Chondrocyte (in vitro differentiated cells): ENCODE measurements around the gene CD19. TPM values are rescaled to one million over a fixed set of nuclear protein-coding genes. Genes with fewer than 3 reads are reported as not detected.

Experiments
- DNase-seq: peaks from one replicate; pipeline ENCODE4 v3.0.0; 2021; ENCODE audit warnings: mixed read lengths, low spot score
- H3K27ac Mint-ChIP-seq: one replicate; pipeline ENCODE4 v1.8.0; 2021; ENCODE audit warnings: mild to moderate bottlenecking, moderate library complexity, mixed read lengths; ENCODE audit not compliant: unreplicated experiment
- H3K27me3 Mint-ChIP-seq: 2 replicates; pipeline ENCODE4 v1.8.0; 2021; ENCODE audit warnings: low read depth, mixed read lengths
- H3K36me3 Mint-ChIP-seq: 2 replicates; pipeline ENCODE4 v1.8.0; 2021; ENCODE audit warnings: low read depth, mixed read lengths
- H3K4me1 Mint-ChIP-seq: 2 replicates; pipeline ENCODE4 v1.8.0; 2021; ENCODE audit warnings: low read depth, mild to moderate bottlenecking, mixed read lengths
- H3K4me3 Mint-ChIP-seq: one replicate; pipeline ENCODE4 v1.8.0; 2021; ENCODE audit warnings: mild to moderate bottlenecking, moderate library complexity, mixed read lengths; ENCODE audit not compliant: unreplicated experiment
- H3K9me3 Mint-ChIP-seq: 2 replicates; pipeline ENCODE4 v1.8.0; 2021; ENCODE audit warnings: low read depth, mixed read lengths
- CTCF ChIP-seq: fragments of 200-600 bp; sonication (generic); IDR thresholded peaks from 2 replicates; pipeline ENCODE4 v1.5.0; 2021; ENCODE audit warnings: antibody characterized with exemption, mild to moderate bottlenecking, moderate library complexity
- total RNA-seq: library from RNA; stranded (reverse); gene quantifications from 3 replicates; pipeline ENCODE4 v1.2.1, GENCODE V29; 2021

Gene CD19
- total RNA-seq, 1 donor from 2014 or later, result not detected

GRCh38 chr16:28903344-28904042 is 28.3 kb upstream of the CD19 start:
- no peaks in the 10 kb centered on the region for H3K36me3 Mint-ChIP-seq
- H3K27me3 Mint-ChIP-seq, result no peaks in the 10 kb centered on the region
- no peaks in the 10 kb centered on the region for H3K9me3 Mint-ChIP-seq
- no peak for TF ChIP-seq CTCF
- no peak for DNase-seq
- no peaks in the 10 kb centered on the region for H3K4me1 Mint-ChIP-seq
- no peak overlapping the region for H3K27ac Mint-ChIP-seq
- no peak overlapping the region for H3K4me3 Mint-ChIP-seq

- Mint-ChIP-seq H3K4me3 (no peak overlapping the region), H3K36me3 (peaks cover 2% of the 10 kb centered on the region), H3K27ac (no peak overlapping the region), H3K27me3 (no peaks in the 10 kb centered on the region), H3K4me1 (no peaks in the 10 kb centered on the region), H3K9me3 (no peaks in the 10 kb centered on the region)
- no peak for TF ChIP-seq CTCF
- DNase-seq, result no peak
These were observed 27.4 kb upstream of the CD19 start for GRCh38 chr16:28904363-28904762.

- H3K4me1 Mint-ChIP-seq, result no peaks in the 10 kb centered on the region
- H3K36me3 Mint-ChIP-seq, result peaks cover 2% of the 10 kb centered on the region
- H3K9me3 Mint-ChIP-seq, result no peaks in the 10 kb centered on the region
- no peak for TF ChIP-seq CTCF
- H3K27ac Mint-ChIP-seq, result no peak overlapping the region
- H3K4me3 Mint-ChIP-seq, result no peak overlapping the region
- DNase-seq, result no peak
- no peaks in the 10 kb centered on the region for H3K27me3 Mint-ChIP-seq
These were observed 26.9 kb upstream of the CD19 start for GRCh38 chr16:28904828-28905227.

GRCh38 chr16:28905229-28905754 is 26.5 kb upstream of the CD19 start:
- Mint-ChIP-seq H3K9me3 (no peaks in the 10 kb centered on the region), H3K4me3 (no peak overlapping the region), H3K4me1 (no peaks in the 10 kb centered on the region), H3K27me3 (no peaks in the 10 kb centered on the region), H3K27ac (no peak overlapping the region), H3K36me3 (peaks cover 2% of the 10 kb centered on the region)
- no peak for TF ChIP-seq CTCF
- DNase-seq, result no peak

GRCh38 chr16:28905800-28906372 is 25.9 kb upstream of the CD19 start:
- no peaks in the 10 kb centered on the region for H3K27me3 Mint-ChIP-seq
- no peak overlapping the region for H3K27ac Mint-ChIP-seq
- peaks cover 2% of the 10 kb centered on the region for H3K36me3 Mint-ChIP-seq
- H3K4me1 Mint-ChIP-seq, result no peaks in the 10 kb centered on the region
- H3K9me3 Mint-ChIP-seq, result no peaks in the 10 kb centered on the region
- no peak overlapping the region for H3K4me3 Mint-ChIP-seq
- TF ChIP-seq CTCF, result no peak
- no peak for DNase-seq
